Head of caudate nucleus (tissue), 42 donors: ENCODE results near the gene PRICKLE2.
A peak's percentile ranks its signal among the peaks of the same experiment; 100 is the strongest.

Source experiments
- DNase-seq, 42 donors: peaks; one replicate each; pipeline versions ENCODE4 v3.0.0 to v3.0.0-alpha.2; 2020 to 2021; ENCODE audit warnings: mixed read lengths in 7 of 42
- intact Hi-C: fragments of 100-400 bp; cut with DNase I; formaldehyde crosslinking; loops from one replicate; pipeline ENCODE4 v1.15.0; 2022

The PRICKLE2 gene

DNA sequence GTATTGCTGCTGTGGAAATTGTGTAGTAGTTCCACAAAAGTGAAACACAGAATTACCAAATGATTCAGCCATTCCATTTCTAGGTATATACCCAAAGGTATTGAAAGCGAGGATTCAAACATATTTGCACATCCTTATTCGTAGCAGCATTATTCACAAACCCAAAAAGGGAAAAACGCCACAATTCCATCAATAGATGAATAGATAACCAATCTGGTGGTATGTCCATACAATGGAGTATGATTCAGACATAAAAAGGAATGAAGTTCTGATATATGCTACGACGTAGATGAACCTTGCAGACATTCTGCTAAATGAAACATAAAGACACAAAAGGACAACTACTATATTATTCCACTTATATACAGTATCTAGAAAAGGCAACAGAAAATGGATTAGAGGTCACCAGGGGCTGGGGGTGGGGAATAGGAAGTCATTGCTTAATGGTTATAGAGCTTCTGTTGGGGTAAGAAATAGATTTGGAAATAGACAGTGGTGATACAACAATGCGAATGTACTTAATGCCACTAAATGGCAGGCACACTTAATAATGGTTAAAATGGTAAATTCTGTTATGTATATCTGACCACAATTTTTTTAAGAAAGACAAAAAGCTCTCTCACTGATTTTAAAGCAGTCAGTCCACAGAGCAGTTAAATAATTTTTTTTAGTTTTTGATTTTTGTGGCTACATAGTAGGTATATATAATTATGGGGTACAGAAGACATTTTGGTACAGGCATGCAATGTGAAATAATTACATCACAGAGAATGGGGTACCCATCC lies 150.2 kb downstream of the PRICKLE2 start:
- DNase-seq, result no peak
- intact Hi-C loops, result no loop called here

DNA sequence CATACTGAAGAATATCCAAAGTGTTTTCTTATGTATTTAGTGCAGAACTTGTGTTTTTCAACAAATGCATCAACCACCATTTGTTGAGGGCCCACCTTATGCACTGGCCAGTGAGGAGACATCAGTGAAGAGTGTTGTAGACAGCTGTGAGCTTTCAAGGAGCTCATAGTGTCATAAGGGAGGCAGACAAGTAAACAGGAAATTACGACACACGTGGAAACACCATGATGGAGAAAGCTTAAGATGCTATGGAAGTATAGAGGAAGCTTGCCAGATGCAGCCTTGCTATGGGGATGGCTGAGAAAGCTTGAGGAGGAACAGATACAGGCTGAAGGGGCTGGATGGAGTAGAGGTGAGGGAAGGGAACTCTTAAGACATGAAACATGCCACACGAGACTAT lies 151.2 kb downstream of the PRICKLE2 start:
- intact Hi-C loops, result no loop called here
- no peak for DNase-seq

DNA sequence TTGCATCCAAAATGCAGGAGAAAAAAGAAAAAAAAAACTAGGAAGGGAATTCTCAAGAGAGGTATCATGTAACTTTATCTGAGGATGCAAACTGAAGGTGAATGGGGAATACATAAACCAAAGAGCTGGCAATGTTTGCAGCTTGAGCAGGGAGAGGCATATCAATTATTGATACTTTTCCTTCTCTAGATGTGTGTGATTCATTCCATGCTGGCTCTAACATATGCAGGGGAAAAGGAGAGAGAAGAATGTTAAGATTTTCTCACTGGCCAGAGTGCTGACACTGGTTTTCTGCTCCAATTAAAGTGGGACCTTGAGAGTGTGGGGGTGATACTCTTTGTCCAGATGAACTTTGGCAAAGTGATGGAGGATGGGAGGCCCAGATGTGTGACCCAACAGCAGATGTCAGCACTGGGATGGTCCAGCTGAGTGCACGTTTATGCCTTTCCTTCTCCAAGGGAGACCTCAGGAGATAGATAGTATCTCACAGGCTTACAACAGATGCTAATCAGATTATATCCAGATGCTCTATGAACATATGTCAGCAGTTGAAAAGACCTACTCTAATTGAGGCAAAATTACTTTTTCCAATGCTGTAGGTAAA lies 152.0 kb downstream of the PRICKLE2 start:
- peak in 1 of 42 donors; percentile 27 for DNase-seq

DNA sequence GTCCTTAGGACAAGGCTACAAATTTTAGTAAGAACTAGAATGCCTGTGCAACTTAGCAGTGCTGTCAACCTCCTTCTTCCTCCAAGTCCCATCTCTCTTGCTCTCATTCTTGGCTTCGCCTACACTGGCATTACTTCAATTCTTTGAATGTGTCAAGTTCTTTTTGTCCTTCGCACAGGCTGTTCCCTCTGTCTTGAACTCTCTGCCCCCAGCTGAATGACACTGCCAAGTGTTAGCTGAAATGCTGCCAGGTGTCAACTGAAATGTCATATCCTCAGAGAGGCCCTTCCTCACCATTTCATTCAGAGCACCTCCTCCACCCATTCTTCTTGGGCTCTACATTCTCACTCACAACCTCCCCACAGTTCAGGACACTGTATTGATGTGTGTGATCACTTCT lies 153.1 kb downstream of the PRICKLE2 start:
- DNase-seq, result peak in 11 of 42 donors; percentile 3 to 40 (median 20)
- intact Hi-C loops, result no loop called here

More for the DNA sequence above, 152.0 kb downstream of the PRICKLE2 start:
- intact Hi-C loops, result no loop called here

DNA sequence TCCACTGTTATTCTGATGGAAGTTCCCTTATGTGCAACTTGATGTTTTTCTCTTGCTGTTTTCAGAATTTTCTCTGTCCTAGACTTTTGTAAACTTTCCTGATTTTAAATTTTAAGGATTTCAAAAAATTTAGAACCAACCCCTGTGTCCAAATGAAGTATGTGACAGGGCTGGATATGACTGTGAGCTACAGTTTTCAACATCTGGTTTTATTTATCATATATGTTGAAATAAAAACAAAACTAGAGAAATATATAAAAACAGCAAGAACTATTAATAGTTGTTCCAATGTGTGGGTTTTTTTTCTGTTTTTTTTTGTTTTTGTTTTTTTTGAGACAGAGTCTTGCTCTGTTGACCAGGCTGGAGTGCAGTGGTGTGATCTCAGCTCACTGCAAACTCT lies 154.6 kb downstream of the PRICKLE2 start:
- intact Hi-C loops, result no loop called here

DNA sequence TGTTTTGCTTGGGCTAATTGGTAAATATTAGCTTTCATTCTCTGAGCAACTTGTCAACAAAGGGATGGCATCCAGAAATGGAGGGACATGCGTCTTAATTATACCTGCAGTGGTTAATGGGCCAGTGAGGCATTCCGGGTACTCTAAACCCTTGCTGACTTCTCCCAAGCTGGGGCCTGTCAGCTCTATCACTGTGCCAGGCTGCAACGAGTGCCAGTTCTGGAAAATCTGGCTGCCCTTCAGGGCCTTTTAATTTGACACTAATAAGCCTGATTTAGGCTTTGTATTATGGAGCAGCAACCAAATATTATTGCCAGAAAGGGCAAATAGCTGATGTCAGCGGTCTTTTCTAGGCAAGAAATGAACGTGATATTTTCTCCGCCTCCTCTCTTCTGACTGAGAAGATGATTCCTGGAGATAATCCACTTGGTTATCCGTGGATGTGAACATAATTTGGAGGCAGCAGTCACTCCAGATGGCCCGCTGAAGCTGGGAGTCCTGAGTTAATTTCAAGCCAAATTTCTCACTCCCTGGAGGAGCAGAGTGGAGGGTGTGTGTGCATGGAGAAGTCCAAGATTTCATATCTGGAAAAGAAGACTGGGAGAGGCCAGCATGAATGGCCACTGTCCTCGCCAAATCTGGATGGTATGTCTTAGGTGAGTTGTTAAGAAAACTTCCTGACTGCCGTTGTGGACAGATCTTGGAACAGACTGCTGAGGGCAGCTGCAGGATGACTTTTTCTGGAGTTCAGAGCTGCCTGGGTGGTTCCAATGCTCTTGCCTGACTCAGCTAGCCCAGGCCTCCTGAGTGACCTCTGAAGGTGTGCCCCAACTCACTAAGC lies 157.5 kb downstream of the PRICKLE2 start:
- DNase-seq, result peak in 1 of 42 donors; percentile 20

More for the DNA sequence above, 154.6 kb downstream of the PRICKLE2 start:
- DNase-seq, result no peak

DNA sequence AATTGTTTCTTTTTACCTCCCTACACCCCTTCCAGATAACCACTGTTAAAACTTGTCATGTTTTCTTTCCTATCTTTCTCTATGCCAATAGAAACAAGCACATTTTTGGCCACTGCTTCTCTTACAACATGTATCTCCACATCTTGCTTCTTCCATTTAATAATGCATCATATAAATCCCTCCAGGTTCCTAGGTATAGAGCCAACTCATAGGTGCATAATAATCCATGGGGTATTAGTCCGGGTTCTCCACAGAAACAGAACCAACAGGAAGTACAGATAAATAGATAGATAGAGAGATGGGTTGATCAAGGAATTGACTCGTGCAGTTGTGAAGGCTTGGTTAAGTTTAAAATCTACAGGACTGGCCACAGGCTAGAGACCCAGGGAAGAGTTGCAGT lies 160.5 kb downstream of the PRICKLE2 start:
- no peak for DNase-seq
- intact Hi-C loops, result no loop called here

More for the DNA sequence above, 157.5 kb downstream of the PRICKLE2 start:
- intact Hi-C loops, result no loop called here

DNA sequence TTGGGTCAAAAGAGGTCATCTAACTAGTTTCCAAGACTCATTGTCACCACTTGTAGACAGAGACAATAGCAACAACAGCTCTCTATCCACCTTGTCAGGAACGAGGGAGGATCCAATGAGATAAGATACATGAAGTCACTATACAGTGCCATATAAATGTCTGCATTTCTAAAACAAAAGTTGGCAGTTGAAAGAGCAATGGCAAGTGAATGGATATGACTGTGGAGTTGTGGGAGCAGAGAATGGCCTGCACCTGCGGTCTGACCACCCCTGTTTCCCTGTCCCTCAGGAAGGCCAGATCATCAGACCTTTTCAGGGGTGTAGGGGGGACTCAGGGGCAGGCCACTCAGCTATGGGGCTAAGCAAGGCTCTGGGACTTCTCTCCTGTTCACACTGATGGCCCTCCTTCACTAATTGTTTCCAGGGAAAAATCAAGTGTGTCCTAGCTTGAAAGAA lies 161.3 kb downstream of the PRICKLE2 start:
- intact Hi-C loops, result no loop called here
- DNase-seq, result no peak

DNA sequence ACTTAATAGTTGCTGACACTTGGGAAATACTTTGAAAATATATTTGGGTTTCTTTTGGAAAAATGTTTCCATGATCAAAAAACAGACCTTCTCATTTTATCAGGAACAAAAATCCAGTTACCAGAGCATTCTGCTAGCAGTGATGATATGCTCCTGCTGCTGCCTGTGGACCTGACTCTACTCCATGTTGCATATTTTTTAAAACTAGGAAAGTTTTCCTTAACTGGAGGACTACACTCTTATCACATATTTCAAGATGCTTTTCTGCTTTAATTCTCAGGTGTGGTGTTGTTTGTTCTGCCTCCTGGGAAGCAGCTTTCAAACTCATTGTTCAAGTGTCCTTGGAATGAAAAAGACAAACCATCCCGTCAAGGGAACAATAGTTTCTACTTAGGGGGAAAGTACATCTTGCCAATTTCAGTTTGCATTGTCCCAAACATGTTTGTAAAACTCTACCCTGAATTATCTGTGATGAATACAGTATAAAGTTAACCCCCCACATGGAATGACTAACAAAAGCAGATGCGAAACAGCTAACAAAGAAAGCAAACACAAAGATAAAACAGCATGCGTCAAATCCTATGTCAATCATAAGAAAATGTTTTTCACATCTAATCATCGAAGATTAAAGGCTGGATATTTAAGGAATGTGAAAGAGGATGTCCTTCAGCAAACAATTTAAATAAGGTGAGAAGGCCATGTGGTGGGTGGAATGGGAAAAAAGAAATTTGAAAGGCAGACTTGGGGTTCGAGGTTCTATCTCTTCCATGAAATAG lies 161.9 kb downstream of the PRICKLE2 start:
- no peak for DNase-seq
- intact Hi-C loops, result no loop called here

DNA sequence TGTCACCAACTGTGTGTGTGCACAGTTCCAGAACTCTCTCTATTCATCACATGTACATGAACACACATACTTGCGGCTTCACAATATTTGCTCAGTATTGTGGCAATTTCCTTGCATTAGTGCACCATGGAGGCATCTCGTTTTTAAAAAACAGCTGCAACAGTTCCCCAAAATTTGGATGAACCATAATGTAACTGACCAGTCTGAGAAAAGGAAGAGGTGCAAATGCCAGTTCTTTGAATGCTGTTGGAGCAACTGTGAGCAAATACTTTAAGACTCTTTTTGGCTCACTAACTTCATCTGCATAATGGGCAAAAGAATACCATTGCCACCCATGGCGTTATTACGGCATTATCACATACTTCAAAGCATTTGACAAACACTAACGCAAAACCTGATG lies 163.6 kb downstream of the PRICKLE2 start:
- no peak for DNase-seq
- intact Hi-C loops, result no loop called here

DNA sequence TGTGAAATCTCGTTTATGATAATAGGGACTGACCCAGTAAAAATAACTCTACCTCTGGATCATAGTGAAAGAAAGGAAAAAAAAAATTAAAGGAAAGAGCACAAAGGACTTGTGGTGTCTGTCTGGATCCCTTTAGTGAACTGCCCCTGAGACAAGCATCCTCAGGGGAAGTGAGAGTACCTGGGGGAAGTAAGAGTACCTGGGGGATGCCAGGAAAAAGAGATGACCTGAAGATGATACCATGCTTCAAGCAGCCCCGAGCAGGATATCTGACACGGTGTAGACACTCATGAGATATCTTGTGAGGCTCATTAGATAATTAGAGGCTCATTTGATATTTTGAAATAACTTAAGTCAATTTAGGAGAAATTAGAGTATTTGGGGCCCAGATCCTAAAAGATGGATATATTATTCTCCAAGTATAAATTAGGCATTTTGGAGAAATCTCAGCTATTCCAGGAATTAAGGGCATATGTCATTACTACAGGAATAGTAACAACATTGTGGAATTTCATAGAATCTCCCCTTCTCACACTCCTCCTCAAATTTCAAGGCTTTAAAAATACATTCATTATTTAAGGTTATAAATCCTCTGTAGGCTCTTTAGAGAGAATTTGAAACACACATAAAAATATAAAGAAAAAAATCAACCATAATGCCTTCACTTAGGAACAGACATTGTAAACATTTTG lies 165.6 kb downstream of the PRICKLE2 start:
- intact Hi-C loops, result no loop called here
- no peak for DNase-seq

DNA sequence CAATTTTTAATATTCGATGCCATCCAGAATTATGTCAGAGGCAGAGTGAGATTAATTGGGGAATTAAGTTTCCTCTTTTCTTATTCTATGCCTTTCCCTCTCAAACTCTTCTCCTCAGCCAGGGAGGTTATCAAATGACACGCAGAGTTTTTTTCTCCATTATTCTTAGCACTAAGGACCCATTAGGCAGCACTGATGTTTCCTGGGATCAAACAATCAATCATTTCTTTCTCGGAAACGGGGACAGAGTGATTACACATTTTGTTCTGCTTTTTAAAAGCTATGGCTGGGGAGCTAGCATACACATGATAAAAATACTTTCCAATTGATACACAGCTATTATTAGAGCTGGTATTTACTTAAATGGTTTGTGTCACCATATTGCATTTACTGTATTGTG lies 166.7 kb downstream of the PRICKLE2 start:
- intact Hi-C loops, result no loop called here
- no peak for DNase-seq

DNA sequence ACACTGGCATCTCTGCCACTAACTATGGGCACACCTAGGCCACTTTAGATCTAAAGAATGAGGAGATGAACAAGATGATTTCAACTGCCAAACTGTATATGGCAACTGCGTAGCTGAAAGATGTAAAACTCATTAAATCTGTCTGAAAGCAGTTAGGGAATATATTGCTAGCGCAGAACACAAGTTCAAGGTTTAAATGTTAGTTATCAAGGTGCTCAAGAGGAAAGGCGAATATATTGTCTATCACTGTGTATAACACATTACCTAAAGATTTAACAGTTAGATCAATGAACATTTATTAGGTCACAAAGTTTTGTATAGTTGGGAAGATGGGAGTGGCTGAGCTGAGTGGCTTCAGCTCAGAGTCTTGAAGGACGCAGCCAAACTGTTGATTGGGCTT lies 168.0 kb downstream of the PRICKLE2 start:
- no peak for DNase-seq
- intact Hi-C loops, result no loop called here

DNA sequence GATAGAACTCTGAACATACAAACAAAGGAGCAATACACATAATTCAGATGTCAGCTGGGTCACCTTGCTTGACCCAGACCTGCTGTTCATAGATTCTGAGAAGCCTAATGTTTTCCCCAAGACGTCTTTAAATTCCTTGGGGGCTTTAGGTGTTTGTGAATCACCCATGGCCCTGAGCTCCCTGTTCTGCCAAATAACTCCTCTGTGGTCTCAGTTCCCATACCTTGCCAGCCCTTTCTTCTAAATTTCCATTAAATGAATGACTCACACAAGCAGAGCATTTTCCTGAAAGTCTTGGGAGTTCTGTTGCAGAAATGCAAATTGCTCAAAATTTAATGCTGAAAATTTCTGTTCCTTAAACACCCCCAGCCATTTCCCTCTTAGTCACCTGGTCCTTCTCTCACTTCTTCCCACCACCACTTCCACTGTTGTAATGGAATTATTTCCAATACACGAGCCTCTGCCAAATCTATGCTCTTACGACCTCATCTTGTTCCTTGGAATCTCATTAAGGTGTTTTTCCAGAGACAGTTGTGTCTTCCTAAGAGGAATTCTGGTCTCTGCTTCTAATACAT lies 168.6 kb downstream of the PRICKLE2 start:
- intact Hi-C loops, result no loop called here
- DNase-seq, result peak in 10 of 42 donors; percentile 10 to 62 (median 28)

DNA sequence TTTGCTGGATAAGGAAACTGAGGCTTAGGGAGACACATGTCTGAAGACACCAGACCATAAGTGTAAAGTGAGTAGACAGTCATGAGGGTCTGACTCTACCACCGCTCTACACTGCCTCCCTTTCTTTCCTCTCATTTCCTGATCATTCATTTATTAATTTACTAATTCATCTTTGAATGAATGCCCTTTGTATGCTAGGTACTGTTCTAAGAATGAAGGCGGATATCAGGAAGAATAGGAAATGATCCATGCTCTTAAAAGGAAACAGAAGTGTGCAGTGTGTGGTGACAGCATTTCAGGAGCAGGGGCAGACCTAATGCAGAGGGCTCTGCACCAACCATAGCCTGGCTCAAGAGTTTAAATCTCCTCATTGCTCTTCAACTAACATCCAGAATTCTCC lies 170.2 kb downstream of the PRICKLE2 start:
- intact Hi-C loops, result no loop called here
- no peak for DNase-seq

DNA sequence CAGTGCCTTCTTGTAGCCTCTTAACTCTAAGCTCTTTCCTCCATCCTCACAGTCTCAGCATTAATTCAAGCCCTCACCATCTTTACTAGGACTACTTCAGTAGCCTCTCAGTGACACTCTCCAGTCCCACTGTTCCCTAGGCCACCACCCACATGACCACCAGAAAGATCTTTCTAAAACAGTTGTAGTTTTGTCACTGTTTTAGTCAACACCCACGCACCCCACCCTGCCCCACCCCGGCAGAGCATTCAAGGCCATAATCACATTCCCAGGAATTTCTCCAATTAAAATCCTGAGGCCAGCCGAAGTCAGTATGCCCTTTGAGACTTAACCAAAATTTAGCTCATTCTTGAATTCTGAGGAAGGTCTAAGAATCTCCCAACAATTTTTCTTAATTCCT lies 170.8 kb downstream of the PRICKLE2 start:
- DNase-seq, result no peak
- intact Hi-C loops, result no loop called here

DNA sequence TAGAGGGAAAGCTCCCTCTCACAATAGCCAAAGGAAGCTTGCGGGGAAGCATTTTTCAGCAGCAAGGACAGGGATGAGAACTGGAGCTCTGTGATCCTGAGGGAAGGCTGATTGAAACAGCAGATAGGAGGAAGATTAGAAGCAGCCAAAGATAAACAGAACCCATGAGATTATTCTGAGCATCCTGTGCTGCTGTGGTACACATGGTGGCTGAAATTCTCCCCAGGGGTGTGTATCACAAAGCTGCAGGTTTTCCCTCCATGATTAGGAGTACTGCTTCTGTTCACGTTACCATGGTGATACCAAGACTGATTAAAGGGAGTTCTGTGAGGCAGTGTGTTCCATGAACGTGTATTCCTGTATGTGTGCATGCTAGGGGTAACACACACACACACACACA lies 171.7 kb downstream of the PRICKLE2 start:
- peak in 7 of 42 donors; percentile 21 to 41 (median 25) for DNase-seq
- intact Hi-C loops, result no loop called here

DNA sequence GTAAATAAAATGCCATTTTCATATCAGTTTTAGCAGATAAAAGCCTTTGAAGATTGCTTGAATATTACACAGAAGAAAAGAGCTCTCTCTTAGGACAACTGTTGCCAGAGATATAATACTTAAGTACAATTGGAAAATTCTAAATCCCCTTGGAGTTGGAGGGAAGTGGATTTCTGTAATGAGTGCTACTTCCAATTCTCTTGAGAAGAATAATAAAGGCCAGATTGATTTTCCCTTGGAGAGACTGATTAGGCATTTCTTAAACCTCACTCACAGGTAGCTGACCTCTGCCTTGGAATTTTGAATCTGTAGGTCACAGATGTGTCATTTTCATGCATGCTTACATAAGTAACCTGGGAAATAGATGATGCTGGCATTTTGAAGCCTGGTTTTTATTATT lies 172.1 kb downstream of the PRICKLE2 start:
- intact Hi-C loops, result no loop called here
- no peak for DNase-seq
